ES-I3 (cell line): ENCODE data around the gene ZNF516.

ENCODE experiments used
- H3K36me3 ChIP-seq: 2 replicates; pipeline ENCODE4 v1.6.1; 2013; ENCODE audit warnings: mild to moderate bottlenecking, low read length, control low read depth, moderate library complexity; ENCODE audit not compliant: insufficient read depth
- H3K4me1 ChIP-seq: 2 replicates; pipeline ENCODE4 v1.6.1; 2013; ENCODE audit warnings: mild to moderate bottlenecking, control low read depth, low read length; ENCODE audit not compliant: insufficient read depth
- H3K9ac ChIP-seq: 2 replicates; pipeline ENCODE4 v1.6.1; 2013; ENCODE audit warnings: low read depth, mild to moderate bottlenecking, low read length, moderate library complexity
- H3K9me3 ChIP-seq: 2 replicates; pipeline ENCODE4 v1.6.1; 2013; ENCODE audit warnings: mild to moderate bottlenecking, low read length, moderate library complexity; ENCODE audit not compliant: control insufficient read depth, insufficient read depth

The ZNF516 gene

GRCh38 chr18:76388261-76388660 lies 106.8 kb downstream of the ZNF516 start:
- no peak overlapping the region for H3K9ac ChIP-seq
- H3K9me3 ChIP-seq, result no peaks in the 10 kb centered on the region
- H3K36me3 ChIP-seq, result no peaks in the 10 kb centered on the region
- H3K4me1 ChIP-seq, result no peaks in the 10 kb centered on the region

GRCh38 chr18:76387608-76388007 lies 107.4 kb downstream of the ZNF516 start:
- no peaks in the 10 kb centered on the region for H3K36me3 ChIP-seq
- H3K9ac ChIP-seq, result no peak overlapping the region
- no peaks in the 10 kb centered on the region for H3K4me1 ChIP-seq
- H3K9me3 ChIP-seq, result no peaks in the 10 kb centered on the region

DNA sequence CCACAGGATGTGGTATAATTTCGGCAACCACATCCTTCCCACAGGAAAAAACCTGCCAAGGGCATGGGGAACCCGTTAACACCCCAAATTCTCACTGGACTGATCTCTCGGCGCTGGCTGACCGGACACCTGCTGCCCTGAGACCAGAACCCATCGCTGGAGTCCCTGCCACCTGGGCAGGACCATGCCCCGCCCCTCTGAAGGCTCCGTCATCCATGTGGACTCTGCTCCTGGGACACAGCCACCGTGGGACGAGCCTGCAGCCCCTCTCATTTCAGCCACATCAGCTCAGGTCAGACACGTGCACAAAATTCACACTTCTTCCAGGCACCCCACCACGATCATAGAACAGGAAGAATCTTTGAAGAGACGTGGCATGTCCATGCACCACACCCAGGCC lies 108.2 kb downstream of the ZNF516 start:
- H3K36me3 ChIP-seq, result no peaks in the 10 kb centered on the region
- no peaks in the 10 kb centered on the region for H3K4me1 ChIP-seq
- no peaks in the 10 kb centered on the region for H3K9me3 ChIP-seq
- no peak overlapping the region for H3K9ac ChIP-seq

DNA sequence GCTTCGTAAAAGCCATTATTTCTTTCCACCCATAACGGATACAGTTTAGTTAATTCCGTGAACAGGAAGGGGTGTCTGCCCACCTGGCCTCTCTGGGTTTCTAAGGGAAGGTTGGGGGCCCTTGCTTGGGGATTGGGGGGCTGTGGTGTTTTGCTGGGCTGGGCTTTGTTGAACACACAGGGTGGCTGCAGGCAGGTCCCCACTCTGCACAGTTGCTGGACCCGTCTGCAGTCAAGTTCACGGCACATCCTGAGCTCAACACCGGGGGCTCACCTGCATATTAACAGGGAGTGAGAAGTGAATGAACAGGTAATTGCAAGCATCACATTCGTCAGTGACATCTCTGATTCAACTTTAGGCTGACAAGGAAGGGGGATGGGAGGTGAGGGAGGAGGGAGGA lies 109.0 kb downstream of the ZNF516 start:
- Histone ChIP-seq H3K9ac (no peak overlapping the region), H3K4me1 (peaks cover 1% of the 10 kb centered on the region; the same call in 1 of the 2 replicates), H3K36me3 (no peaks in the 10 kb centered on the region), H3K9me3 (no peaks in the 10 kb centered on the region)

DNA sequence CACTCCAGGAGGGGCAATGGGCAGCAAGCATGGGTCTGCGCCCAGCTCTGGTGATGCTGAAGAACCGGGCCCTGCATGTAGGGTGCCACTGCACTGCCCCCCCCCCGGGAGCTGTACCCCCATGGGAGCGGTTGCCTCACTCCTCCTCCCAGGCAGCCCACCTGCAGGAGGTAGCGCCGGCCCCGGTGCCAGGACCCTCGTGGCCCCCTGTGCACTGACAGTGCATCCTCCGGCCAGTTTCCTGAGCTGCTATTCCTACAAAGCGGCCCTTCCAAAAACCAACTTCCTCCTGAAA lies 109.4 kb downstream of the ZNF516 start:
- H3K9ac ChIP-seq, result no peak overlapping the region
- no peaks in the 10 kb centered on the region for H3K36me3 ChIP-seq
- no peaks in the 10 kb centered on the region for H3K9me3 ChIP-seq
- H3K4me1 ChIP-seq, result peaks cover 3% of the 10 kb centered on the region; the same call in 1 of the 2 replicates

- H3K36me3 ChIP-seq, result no peaks in the 10 kb centered on the region
- H3K4me1 ChIP-seq, result peaks cover 3% of the 10 kb centered on the region; the same call in 1 of the 2 replicates
- no peaks in the 10 kb centered on the region for H3K9me3 ChIP-seq
- H3K9ac ChIP-seq, result no peak overlapping the region
Observed at GRCh38 chr18:76384861-76385680, 110.0 kb downstream of the ZNF516 start.

DNA sequence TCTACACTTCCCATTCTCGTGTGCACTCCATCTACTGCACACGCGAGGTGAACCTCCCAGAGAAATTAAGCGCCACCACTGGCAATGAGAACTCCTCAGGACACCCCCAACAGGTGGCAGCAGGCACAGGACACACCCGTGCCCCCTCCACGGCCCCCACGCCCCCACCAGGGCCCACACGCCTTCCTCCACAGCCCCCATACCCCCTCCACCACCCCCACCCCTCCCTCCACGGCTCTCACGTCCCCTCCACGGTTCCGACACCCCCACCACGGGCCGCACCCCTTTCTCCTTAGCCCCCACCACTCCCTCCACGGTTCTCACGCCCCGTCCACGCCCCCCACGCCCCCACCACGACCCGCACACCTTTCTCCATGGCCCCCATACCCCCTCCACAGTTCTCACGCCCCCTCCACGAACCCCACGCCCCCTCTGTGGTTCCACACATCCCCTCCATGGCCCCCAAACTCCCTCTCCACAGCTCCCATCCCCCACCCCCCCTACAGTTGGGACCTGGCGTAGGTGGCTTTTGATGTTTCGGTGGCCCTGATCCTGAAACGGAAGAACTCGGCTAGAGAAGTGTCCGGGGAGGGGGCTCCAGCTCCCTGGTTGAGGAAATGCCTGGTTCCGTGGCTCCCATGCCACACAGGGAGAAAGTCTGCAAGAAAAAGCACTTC lies 110.8 kb downstream of the ZNF516 start:
- H3K9me3 ChIP-seq, result no peaks in the 10 kb centered on the region
- H3K36me3 ChIP-seq, result no peaks in the 10 kb centered on the region
- H3K9ac ChIP-seq, result no peak overlapping the region
- H3K4me1 ChIP-seq, result peaks cover 3% of the 10 kb centered on the region; the same call in 1 of the 2 replicates

DNA sequence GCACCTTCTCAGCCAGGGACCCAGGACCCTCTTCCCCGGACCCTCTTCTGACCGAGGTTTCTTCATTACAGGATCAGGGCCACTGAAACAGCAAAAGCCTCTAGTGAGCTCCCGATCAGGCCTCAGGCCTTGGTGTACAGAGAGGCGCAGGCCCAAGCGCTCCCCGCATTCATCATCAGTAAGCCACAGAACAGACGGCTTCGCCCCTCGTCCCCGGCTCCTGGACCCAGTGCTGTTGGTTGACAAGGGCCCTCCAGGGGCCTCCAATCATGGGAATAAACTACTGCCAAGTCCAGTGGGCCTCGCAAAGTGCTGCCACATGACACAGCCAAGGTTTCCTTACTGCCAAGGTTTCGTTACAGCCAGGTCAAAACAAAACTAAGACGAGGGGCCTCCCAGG lies 111.4 kb downstream of the ZNF516 start:
- peaks cover 3% of the 10 kb centered on the region; the same call in 1 of the 2 replicates for H3K4me1 ChIP-seq
- no peaks in the 10 kb centered on the region for H3K36me3 ChIP-seq

DNA sequence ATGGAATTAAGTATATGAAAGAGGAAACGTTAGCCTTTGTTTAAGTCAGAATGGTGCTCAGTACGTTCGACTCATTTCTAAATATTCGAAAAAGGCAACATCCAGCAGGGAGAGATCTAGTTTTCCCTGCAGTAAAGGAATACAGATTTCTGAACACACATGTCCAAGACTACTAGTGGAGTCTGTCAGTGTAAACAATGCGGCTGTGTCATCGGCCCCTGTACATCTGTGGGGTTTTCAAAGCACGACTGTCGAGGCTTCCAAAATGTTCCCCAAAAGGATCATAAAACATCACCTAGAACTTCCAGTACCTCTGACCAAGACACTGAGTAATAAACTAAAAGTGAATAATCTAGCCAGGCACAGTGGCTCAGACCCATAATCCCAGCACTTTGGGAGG lies 112.8 kb downstream of the ZNF516 start:
- Histone ChIP-seq H3K4me1 (peaks cover 3% of the 10 kb centered on the region; the same call in 1 of the 2 replicates), H3K9me3 (no peaks in the 10 kb centered on the region), H3K9ac (no peak overlapping the region), H3K36me3 (no peaks in the 10 kb centered on the region)

More for the DNA sequence above, 111.4 kb downstream of the ZNF516 start:
- no peaks in the 10 kb centered on the region for H3K9me3 ChIP-seq
- H3K9ac ChIP-seq, result no peak overlapping the region

DNA sequence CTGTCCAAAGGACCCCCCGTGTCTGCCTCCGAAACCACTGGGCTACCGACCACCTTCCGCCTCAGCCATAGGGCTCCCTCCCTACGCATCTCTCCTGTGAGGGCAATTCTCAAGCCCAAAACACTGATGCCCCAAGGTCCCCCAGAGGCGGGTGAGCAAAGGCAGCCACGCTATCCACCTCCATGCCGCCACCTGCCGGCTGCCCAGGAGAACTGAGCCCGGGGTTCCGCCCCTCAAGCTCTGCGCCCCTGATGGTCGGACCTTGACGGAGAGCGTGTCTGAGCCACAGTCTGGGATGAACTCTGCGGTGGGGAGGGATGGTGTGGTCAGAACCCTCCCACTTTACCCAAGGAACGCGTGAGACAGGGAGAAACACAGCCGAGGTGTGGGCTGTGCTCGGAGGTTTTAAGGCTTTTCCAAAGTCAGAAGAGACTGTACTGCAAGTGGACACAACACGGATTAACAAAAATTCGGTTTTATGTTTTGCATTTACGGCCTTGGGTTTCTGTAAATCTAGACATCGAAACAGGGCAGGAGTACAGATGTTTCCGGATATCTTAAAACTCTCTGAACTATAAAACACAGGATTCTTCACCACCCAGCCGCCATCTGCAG lies 114.1 kb downstream of the ZNF516 start:
- no peak overlapping the region for H3K9ac ChIP-seq
- H3K4me1 ChIP-seq, result peaks cover 3% of the 10 kb centered on the region; the same call in 1 of the 2 replicates
- no peaks in the 10 kb centered on the region for H3K36me3 ChIP-seq
- H3K9me3 ChIP-seq, result no peaks in the 10 kb centered on the region

GRCh38 chr18:76380127-76380729 lies 114.8 kb downstream of the ZNF516 start:
- H3K36me3 ChIP-seq, result no peaks in the 10 kb centered on the region
- no peak overlapping the region for H3K9ac ChIP-seq
- peaks cover 3% of the 10 kb centered on the region; the same call in 1 of the 2 replicates for H3K4me1 ChIP-seq
- H3K9me3 ChIP-seq, result no peaks in the 10 kb centered on the region

- no peaks in the 10 kb centered on the region for H3K36me3 ChIP-seq
- no peak overlapping the region for H3K9ac ChIP-seq
- H3K9me3 ChIP-seq, result no peaks in the 10 kb centered on the region
- H3K4me1 ChIP-seq, result peaks cover 3% of the 10 kb centered on the region; the same call in 1 of the 2 replicates
Observed at GRCh38 chr18:76379226-76380126, 115.6 kb downstream of the ZNF516 start.

DNA sequence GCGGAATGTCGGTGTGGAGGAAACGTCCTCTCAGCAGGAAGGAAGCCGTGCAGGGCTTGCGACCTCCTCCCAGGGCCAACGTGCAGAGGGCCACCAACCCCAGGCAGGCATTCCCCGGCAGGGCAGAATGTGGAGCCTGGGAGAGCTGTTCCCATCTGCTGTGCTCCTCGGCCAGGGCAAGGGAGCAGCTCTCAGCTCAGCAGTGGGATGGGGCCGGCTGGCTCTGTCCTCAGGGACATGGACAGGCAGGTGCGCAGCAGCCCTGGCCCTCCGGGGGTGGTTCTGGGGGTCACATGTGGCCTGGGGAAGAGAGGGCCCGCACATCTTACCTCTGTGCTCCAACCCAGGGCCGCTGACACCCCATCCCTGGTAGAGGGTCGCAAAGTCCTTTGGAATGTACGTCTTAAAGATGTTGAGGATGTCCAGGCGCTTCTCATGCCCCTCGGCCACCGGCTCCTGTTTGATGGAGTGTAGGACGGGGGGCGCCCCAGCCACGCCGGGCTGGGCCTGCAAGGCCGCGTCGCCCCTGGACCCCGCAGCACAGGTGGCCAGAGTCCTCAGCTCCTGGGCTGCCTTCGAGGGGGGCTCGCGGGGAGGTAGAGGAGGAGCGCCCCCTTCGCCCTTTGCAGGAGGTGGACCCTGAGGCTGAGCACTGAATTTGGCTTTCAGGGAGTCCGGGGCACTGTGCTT lies 116.4 kb downstream of the ZNF516 start:
- H3K9ac ChIP-seq, result no peak overlapping the region
- no peaks in the 10 kb centered on the region for H3K36me3 ChIP-seq
- H3K9me3 ChIP-seq, result no peaks in the 10 kb centered on the region
- peaks cover 3% of the 10 kb centered on the region; the same call in 1 of the 2 replicates for H3K4me1 ChIP-seq
